HT-29 (cell line): ENCODE data around the gene STIM2. TPM values are rescaled to one million over a fixed set of nuclear protein-coding genes. Genes with fewer than 3 reads are reported as not detected.
A peak's percentile ranks its signal among the peaks of the same experiment; 100 is the strongest.

ENCODE experiments used
- DNase-seq: peaks from one replicate; pipeline ENCODE4 v3.0.0-alpha.2; 2015; ENCODE audit warnings: low spot score
- total RNA-seq: library from RNA; depleted of rRNA; stranded (reverse); fragments of >200 nt; shearing (Covaris generic); gene quantifications from 2 replicates; pipeline ENCODE4 v1.2.3, GENCODE V29; 2014

The STIM2 gene
- total RNA-seq, 1 experiment from 2014 or later = 27.9 TPM

GRCh38 chr4:26900765-26901164 is 40.1 kb downstream of the STIM2 start:
- DNase-seq = no peak

GRCh38 chr4:26905172-26905571 is 44.5 kb downstream of the STIM2 start:
- DNase-seq = no peak

- no peak for DNase-seq
Measured at GRCh38 chr4:26907731-26908599, 47.3 kb downstream of the STIM2 start.

GRCh38 chr4:26909369-26909768 is 48.7 kb downstream of the STIM2 start:
- no peak for DNase-seq

GRCh38 chr4:26911254-26911653 is 50.6 kb downstream of the STIM2 start:
- DNase-seq = no peak

- DNase-seq = no peak
Measured at GRCh38 chr4:26912069-26912468, 51.4 kb downstream of the STIM2 start.

GRCh38 chr4:26912810-26913209 is 52.2 kb downstream of the STIM2 start:
- DNase-seq = no peak

- no peak for DNase-seq
Measured at GRCh38 chr4:26916195-26916594, 55.6 kb downstream of the STIM2 start.

GRCh38 chr4:26930964-26931363 is 70.3 kb downstream of the STIM2 start:
- DNase-seq = no peak

- DNase-seq = no peak
Measured at GRCh38 chr4:26931451-26931850, 70.8 kb downstream of the STIM2 start.

- no peak for DNase-seq
Measured at GRCh38 chr4:26931966-26932365, 71.3 kb downstream of the STIM2 start.

- DNase-seq = no peak
Measured at GRCh38 chr4:26935397-26935796, 74.8 kb downstream of the STIM2 start.

- peak; percentile 30 for DNase-seq
Measured at GRCh38 chr4:26936284-26937065, 75.8 kb downstream of the STIM2 start.

- no peak for DNase-seq
Measured at GRCh38 chr4:26937139-26937538, 76.5 kb downstream of the STIM2 start.

- DNase-seq = no peak
Measured at GRCh38 chr4:26937567-26937966, 76.9 kb downstream of the STIM2 start.

- DNase-seq = no peak
Measured at GRCh38 chr4:26938516-26938915, 77.9 kb downstream of the STIM2 start.

GRCh38 chr4:26941951-26942350 is 81.3 kb downstream of the STIM2 start:
- DNase-seq = no peak

GRCh38 chr4:26942871-26943270 is 82.2 kb downstream of the STIM2 start:
- no peak for DNase-seq

- DNase-seq = no peak
Measured at GRCh38 chr4:26943391-26943790, 82.8 kb downstream of the STIM2 start.

- DNase-seq = no peak
Measured at GRCh38 chr4:26945794-26946193, 85.2 kb downstream of the STIM2 start.

- no peak for DNase-seq
Measured at GRCh38 chr4:26947318-26947717, 86.7 kb downstream of the STIM2 start.

GRCh38 chr4:26950446-26950845 is 89.8 kb downstream of the STIM2 start:
- no peak for DNase-seq

- DNase-seq = no peak
Measured at GRCh38 chr4:26952891-26953290, 92.2 kb downstream of the STIM2 start.
